Fibroblast of villous mesenchyme (primary cell): ENCODE measurements around the gene NBAS. TPM values are rescaled to one million over a fixed set of nuclear protein-coding genes. Genes with fewer than 3 reads are reported as not detected.

Experiments
- DNase-seq: peaks from one replicate; pipeline ENCODE4 v3.0.0-alpha.2; 2010; ENCODE audit warnings: low read depth
- H3K4me3 ChIP-seq: 2 replicates; pipeline ENCODE4 v1.5.1; 2011; ENCODE audit warnings: low read depth, mild to moderate bottlenecking, low read length
- total RNA-seq: library from RNA; depleted of rRNA; stranded (reverse); fragments of >200 nt; gene quantifications from 2 replicates; pipeline ENCODE4 v1.2.3, GENCODE V29; 2012
- TF ChIP-seq, protein P1 (sequence below): IDR thresholded peaks from 2 replicates; pipeline ENCODE4 v1.5.1; 2012; ENCODE audit warnings: low read depth, mild to moderate bottlenecking, low read length; ENCODE audit not compliant: insufficient read depth

Gene NBAS
- total RNA-seq, 1 donor: 109 TPM

- no peak for DNase-seq
- TF ChIP-seq, protein P1, sequence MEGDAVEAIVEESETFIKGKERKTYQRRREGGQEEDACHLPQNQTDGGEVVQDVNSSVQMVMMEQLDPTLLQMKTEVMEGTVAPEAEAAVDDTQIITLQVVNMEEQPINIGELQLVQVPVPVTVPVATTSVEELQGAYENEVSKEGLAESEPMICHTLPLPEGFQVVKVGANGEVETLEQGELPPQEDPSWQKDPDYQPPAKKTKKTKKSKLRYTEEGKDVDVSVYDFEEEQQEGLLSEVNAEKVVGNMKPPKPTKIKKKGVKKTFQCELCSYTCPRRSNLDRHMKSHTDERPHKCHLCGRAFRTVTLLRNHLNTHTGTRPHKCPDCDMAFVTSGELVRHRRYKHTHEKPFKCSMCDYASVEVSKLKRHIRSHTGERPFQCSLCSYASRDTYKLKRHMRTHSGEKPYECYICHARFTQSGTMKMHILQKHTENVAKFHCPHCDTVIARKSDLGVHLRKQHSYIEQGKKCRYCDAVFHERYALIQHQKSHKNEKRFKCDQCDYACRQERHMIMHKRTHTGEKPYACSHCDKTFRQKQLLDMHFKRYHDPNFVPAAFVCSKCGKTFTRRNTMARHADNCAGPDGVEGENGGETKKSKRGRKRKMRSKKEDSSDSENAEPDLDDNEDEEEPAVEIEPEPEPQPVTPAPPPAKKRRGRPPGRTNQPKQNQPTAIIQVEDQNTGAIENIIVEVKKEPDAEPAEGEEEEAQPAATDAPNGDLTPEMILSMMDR: no peak
- H3K4me3 ChIP-seq: no peak overlapping the region
Measured at GRCh38 chr2:15357922-15358321, 203.2 kb downstream of the NBAS start.

- TF ChIP-seq, protein P1: no peak
- DNase-seq: no peak
- H3K4me3 ChIP-seq: no peak overlapping the region
Measured at GRCh38 chr2:15357186-15357585, 203.9 kb downstream of the NBAS start.

- no peak overlapping the region for H3K4me3 ChIP-seq
- TF ChIP-seq, protein P1: no peak
- no peak for DNase-seq
Measured at GRCh38 chr2:15355386-15355785, 205.7 kb downstream of the NBAS start.

DNA sequence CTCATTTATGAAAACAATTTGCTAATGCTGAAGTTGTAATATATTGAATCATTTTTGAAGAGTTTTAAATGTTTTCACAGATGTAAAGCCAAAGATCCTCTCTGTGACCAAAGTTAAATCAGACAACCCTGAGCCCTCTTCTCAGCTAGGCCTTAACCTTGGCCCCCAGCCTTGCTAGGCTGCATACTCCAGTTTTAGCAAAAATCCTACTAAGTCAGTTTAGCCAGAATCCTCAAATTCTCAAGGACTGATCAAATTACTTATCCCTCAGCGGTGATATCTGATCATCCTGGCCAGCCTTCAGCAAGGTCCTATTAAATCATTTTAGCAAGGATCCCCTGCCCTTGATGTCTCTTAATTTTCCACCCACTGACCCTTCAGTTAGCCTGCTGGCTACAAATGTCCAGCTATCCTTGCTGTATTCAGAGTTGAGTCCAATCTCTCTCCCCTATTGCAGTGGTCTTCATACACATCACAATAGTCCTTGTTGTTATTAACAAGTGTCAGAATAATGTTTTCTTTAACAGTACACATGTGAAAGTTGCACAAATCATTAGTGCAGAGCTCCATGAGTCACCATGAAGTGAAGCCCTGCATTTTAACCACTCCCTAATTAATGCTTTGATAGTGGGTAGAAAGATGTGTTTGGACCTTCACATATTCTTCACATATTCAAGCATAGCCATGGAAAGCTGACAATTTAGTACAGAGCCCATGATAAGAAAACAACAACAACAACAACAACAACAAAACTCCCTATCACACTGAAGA is 206.4 kb downstream of the NBAS start:
- H3K4me3 ChIP-seq: no peak overlapping the region
- TF ChIP-seq, protein P1: no peak
- DNase-seq: no peak

DNA sequence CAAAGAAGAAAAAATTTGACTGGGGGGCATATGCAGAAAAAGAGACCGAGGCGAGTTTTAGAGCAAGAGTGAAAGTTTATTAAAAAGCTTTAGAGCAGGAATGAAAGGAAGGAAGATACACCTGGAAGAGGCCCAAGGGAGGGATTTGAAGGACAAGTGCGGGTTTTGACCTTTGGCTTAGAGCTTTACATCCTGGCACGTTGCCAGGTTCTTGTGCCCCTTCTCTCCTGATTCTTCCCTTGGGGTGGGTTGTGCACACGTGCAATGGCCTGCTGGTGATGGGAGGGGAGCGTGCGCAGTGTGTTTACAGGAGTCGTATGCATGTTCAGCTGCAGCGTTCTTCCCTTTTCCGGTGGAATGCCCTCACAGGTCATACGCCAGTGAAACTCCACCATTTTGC is 208.8 kb downstream of the NBAS start:
- DNase-seq: no peak
- no peak overlapping the region for H3K4me3 ChIP-seq
- TF ChIP-seq, protein P1: no peak

DNA sequence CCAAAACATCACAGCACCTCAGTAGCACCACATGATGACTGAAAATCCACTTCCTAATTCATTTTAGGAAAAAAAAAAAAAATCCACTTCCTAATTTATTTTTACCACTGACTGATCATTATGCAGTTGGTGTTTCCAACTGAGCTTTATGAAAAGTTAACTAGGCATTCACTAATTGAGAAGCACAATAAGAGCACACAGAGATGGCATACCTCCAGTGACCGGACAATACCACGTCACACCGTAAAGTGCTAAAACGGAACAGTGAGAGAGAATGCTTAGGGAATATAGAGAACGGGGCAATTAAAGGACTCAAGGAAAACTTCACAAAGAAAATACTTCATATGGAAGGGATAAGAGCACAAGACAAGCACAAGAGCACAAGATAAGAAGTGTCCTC is 212.5 kb downstream of the NBAS start:
- no peak for DNase-seq
- no peak overlapping the region for H3K4me3 ChIP-seq
- TF ChIP-seq, protein P1: no peak

DNA sequence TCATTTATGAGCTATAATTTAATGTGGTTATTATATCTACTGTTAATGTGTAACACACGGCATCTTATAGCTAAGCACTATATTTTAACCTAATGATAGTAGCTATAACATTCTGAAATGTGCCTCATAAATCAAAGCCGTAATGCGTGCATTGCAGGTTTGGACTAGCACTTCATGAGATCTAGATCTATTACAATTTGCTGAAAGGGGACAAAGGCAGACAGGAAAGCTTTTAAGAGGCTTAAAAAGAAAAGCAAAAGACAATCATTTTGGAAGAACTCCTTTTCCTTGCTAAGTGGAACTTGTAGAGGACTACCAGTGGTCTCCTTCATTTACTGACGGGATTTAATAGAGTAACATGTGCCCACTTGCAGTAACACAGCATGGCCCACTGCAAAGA is 213.1 kb downstream of the NBAS start:
- DNase-seq: no peak
- TF ChIP-seq, protein P1: no peak
- H3K4me3 ChIP-seq: no peak overlapping the region
